ENCODE results near the gene NNMT. TPM values are rescaled to one million over a fixed set of nuclear protein-coding genes. Genes with fewer than 3 reads are reported as not detected.

Gene NNMT
- total RNA-seq, 1 donor from 2014 or later: 16.8 TPM

- ATAC-seq: no peak
Observed at GRCh38 chr11:114263513-114264170, 32.6 kb upstream of the NNMT start.

GRCh38 chr11:114264381-114264780, 31.8 kb upstream of the NNMT start:
- no peak for ATAC-seq

GRCh38 chr11:114265122-114265878, 30.9 kb upstream of the NNMT start:
- no peak for ATAC-seq

GRCh38 chr11:114269498-114269897, 26.7 kb upstream of the NNMT start:
- no peak for ATAC-seq

GRCh38 chr11:114270531-114271270, 25.5 kb upstream of the NNMT start:
- no peak for ATAC-seq

- ATAC-seq: no peak
Observed at GRCh38 chr11:114271316-114271715, 24.9 kb upstream of the NNMT start.

GRCh38 chr11:114272311-114272710, 23.9 kb upstream of the NNMT start:
- ATAC-seq: no peak

- ATAC-seq: no peak
Observed at GRCh38 chr11:114273071-114273470, 23.1 kb upstream of the NNMT start.

- no peak for ATAC-seq
Observed at GRCh38 chr11:114273890-114274635, 22.1 kb upstream of the NNMT start.

- ATAC-seq: no peak
Observed at GRCh38 chr11:114274637-114275036, 21.6 kb upstream of the NNMT start.

- ATAC-seq: no peak
Observed at GRCh38 chr11:114275280-114275679, 20.9 kb upstream of the NNMT start.

GRCh38 chr11:114276077-114276476, 20.1 kb upstream of the NNMT start:
- ATAC-seq: no peak

- no peak for ATAC-seq
Observed at GRCh38 chr11:114277637-114278341, 18.4 kb upstream of the NNMT start.

- ATAC-seq: no peak
Observed at GRCh38 chr11:114278342-114279065, 17.7 kb upstream of the NNMT start.

- ATAC-seq: peak; percentile 91
Observed at GRCh38 chr11:114279792-114280546, 16.2 kb upstream of the NNMT start.

- ATAC-seq: peak; percentile 60
Observed at GRCh38 chr11:114280696-114281095, 15.5 kb upstream of the NNMT start.

- ATAC-seq: peak; percentile 12
Observed at GRCh38 chr11:114281388-114281956, 14.7 kb upstream of the NNMT start.

GRCh38 chr11:114282488-114282887, 13.7 kb upstream of the NNMT start:
- no peak for ATAC-seq

- ATAC-seq: no peak
Observed at GRCh38 chr11:114283422-114283821, 12.8 kb upstream of the NNMT start.

- ATAC-seq: no peak
Observed at GRCh38 chr11:114284021-114284420, 12.2 kb upstream of the NNMT start.
